ENCODE data around the gene PEX7.
"Not testable (repeated sequence)": the region's sequence is repeated elsewhere in the genome, so short reads cannot be mapped to it uniquely, and the experiment has no call there.

Gene PEX7

DNA sequence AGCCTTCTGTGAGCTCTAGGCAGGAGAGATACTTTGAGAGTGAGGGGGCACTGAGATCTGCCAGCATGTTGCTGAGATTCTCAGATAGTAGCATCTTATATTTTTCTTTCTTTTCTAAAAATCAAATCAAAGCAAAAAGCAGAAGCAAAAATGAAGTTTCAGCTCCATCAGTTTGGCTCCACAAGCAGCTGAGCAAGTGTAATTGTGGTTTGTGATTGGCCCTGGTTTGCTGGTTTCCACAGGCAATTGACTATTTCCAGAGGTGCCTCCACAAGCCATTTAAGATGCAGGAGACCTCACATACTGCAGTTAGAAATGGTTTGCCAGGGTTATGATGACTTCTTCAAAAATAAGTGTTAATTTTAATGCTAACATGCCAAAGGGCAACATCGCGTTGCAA lies 104.0 kb downstream of the PEX7 start:
- no peak overlapping the region for H3K27ac ChIP-seq
- no peak for TF ChIP-seq ZFX (IDR thresholded peaks at IDR 0.05)
- no peak for TF ChIP-seq CTCF (conservative IDR thresholded peaks at IDR 0.05)

DNA sequence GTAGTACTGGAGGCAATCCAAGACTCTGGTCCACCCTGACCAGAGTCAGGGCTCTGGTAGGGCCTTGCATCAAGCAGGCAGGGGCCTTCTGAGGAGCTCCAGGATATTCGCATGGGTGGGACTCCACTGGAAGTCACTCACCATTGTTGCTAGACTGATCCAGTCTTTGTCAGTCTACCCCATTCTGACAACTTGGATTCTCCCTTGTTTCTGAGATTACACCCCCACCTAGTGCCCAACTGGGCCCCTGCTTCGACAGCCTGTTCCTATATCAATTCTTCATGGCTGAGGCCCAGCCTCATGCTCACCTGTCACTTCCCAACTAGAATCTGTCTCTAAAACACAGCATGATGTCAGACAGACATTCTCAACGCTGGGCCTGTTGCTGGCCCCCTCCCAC lies 104.9 kb downstream of the PEX7 start:
- no peak overlapping the region for H3K27ac ChIP-seq
- TF ChIP-seq ZFX (IDR thresholded peaks at IDR 0.05) (no peak), CTCF (conservative IDR thresholded peaks at IDR 0.05) (peak; percentile 24; the same call in 1 of the 2 replicates)

- TF ChIP-seq CTCF (conservative IDR thresholded peaks at IDR 0.05) (no peak), ZFX (IDR thresholded peaks at IDR 0.05) (no peak)
Observed at GRCh38 chr6:136930528-136930927, 108.1 kb downstream of the PEX7 start.

DNA sequence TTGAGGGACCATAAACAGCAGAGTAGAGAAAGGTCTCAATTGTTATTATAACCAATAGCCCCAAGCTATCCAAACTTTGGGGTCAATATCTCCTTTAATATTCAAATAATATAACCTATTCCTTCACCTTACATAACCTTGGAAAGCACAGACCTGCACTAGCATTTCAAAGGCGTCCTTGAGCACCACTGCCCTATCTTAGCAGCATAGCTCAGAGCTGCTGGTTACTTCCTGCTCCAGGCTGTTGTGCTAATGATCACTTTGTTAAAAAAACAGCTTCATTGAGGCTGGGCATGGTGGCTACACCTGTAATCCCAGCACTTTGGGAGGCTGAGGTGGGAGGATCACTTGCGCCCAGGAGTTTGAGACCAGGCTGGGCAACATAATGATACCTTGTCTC lies 110.2 kb downstream of the PEX7 start:
- TF ChIP-seq ZFX (IDR thresholded peaks at IDR 0.05): no peak
- no peak for TF ChIP-seq CTCF (conservative IDR thresholded peaks at IDR 0.05)

More at GRCh38 chr6:136930528-136930927, 108.1 kb downstream of the PEX7 start:
- no peak overlapping the region for H3K27ac ChIP-seq

GRCh38 chr6:136945072-136945471 lies 122.7 kb downstream of the PEX7 start:
- TF ChIP-seq ZFX (IDR thresholded peaks at IDR 0.05) (no peak), CTCF (conservative IDR thresholded peaks at IDR 0.05) (no peak)
- no peak overlapping the region for H3K27ac ChIP-seq

More for the DNA sequence above, 110.2 kb downstream of the PEX7 start:
- no peak overlapping the region for H3K27ac ChIP-seq

DNA sequence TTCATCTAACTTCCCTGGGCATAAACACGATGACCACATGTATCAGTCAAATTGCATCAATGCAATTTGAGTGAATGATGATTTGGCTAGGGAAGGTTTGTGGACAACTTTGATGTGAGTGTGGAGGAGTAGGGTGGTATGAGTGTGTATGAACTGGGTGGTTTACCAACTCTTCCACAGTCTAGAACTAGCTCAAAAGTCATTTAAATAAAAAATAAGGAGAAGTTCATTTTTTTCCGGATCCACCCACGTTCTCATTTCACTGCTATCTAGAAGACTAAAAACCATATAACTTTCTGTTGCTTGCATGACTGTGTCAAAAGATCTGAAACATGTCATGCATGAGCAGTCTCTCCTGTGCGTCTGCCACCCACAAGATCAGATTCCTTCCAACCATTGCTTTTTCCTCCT lies 123.3 kb downstream of the PEX7 start:
- no peak overlapping the region for H3K27ac ChIP-seq

DNA sequence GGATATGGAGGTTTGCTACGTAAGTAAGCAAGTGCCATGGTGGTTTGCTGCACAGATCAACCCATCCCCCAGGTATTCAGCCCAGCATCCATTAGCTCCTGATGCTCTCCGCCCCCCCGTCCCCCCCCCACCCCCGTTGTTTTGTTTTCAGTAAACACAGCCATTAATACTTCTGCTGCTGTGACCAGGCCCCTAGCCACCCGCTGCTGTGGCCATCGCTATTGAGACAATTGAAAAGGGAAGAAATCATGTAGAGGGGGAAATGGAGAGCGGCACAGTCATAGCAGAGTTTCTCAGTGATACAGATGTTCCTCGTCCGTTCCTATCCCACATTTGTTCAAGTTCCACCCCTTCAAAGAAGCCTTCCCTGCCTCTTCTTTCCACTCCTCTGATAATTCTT lies 124.6 kb downstream of the PEX7 start:
- H3K27ac ChIP-seq: no peak overlapping the region
- no peak for TF ChIP-seq ZFX (IDR thresholded peaks at IDR 0.05)
- no peak for TF ChIP-seq CTCF (conservative IDR thresholded peaks at IDR 0.05)

More for the DNA sequence above, 123.3 kb downstream of the PEX7 start:
- TF ChIP-seq ZFX (IDR thresholded peaks at IDR 0.05) (no peak), CTCF (conservative IDR thresholded peaks at IDR 0.05) (no peak)

DNA sequence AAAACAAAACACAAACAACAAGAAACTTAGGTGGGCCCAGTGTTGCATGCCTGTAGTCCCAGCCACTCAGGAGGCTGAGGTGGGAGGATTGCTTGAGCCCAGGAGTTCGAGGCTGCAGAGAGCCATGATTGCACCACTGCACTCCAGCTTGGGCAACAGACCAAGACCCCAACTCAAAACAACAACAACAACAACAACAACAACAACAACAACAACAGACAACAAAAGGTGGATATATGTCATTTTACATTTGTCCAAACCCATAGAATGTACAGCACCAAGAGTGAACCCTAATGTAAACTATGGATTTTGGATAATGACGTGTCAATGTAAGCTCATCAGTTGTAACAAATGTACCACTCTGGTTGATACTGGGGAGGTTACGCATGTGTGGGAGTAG lies 127.6 kb downstream of the PEX7 start:
- H3K27ac ChIP-seq: not testable (repeated sequence)

All from C4-2B (cell line).